ENCODE data around the gene CD4. TPM values are rescaled to one million over a fixed set of nuclear protein-coding genes. Genes with fewer than 3 reads are reported as not detected.

CD4 gene
- total RNA-seq, 2 experiments from 2014 or later = not detected

DNA sequence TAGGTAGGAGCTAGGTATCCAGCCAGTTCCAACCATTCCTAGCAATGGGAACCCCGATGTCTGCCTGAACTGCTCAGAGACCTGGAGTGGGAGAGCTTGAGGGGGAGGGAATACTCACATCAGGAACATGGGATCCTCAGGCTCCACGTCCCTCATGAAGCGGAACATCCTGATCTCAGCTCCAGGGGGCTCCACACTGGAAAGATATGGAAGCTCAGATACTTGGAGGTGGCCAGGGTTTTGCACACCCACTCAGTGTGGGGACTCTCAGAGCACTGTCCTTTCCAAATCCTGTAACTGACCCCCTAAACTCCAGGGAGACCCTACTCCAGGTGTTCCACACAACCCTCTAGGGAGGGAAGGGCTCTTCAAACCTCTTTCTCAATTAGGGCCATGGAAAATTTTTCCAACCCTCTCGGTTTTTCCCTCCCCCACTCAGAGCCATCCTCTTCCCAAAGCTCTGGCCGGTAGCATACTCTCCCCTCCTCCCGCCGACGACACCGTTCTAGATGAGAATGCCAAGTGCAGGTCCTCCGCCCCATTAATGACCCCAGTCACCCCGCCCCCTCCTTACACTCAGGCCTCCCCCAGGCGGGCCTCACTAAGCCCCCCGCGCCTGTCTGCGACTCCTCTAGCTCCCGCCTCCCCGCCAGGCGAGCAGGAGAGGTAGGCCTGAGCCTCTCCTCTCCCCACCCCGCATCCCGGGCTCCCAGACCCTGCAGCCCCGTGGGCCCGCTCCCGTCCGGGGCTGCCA, 37.0 kb upstream of the CD4 start:
- H2AFZ ChIP-seq (ENCODE audit: low read length) = peak overlapping the region; percentile 61; the same call in 1 of the 2 replicates
- peak overlapping the region; percentile 73 for H3K27ac ChIP-seq (ENCODE audit: low read depth, low read length, poor library complexity, severe bottlenecking)
- DNase-seq (ENCODE audit: low spot score) = peak; percentile 42
- peaks cover 43% of the 10 kb centered on the region for H3K36me3 ChIP-seq (ENCODE audit: insufficient read depth, low read length)
- H3K4me2 ChIP-seq (ENCODE audit: low read length) = peak overlapping the region; percentile 87
- no peak for TF ChIP-seq EZH2phosphoT487 (IDR thresholded peaks at IDR 0.05; ENCODE audit: borderline replicate concordance, low read depth, low read length)
- 0 out of 2 replicates have a peak, but pooled peaks have one; percentile 25 for TF ChIP-seq CTCF (conservative IDR thresholded peaks at IDR 0.05; ENCODE audit: low read length)
- no TSS peak for BruUV-seq (replicated peaks)
- CTCF ChIA-PET (ENCODE audit: unreplicated experiment) = interaction anchor here (0.6 to 3.6 kb wide), 15 partner anchors 10 to 389 kb away, joined by 3 to 21 read pairs (median 4); partner anchors contain the start of genes CDCA3, GNB3, PTMS and USP5
- POLR2A ChIA-PET = interaction anchor here (0.6 to 2.5 kb wide), 18 partner anchors 8 to 218 kb away, joined by 3 to 18 read pairs (median 4); partner anchors contain the start of genes CDCA3, COPS7A, GNB3 and PTMS
- peaks cover 8% of the 10 kb centered on the region; the same call in 1 of the 2 replicates for H3K79me2 ChIP-seq (ENCODE audit: insufficient read depth, low read depth, low read length)
- H3K4me1 ChIP-seq (ENCODE audit: insufficient read depth, low read length, poor library complexity, severe bottlenecking) = peaks cover 17% of the 10 kb centered on the region
- intact Hi-C loops (cut with micrococcal nuclease; ENCODE audit: unreplicated experiment) = loop anchor here (2.0 kb wide), 1 partner anchor 56 kb away; no protein-coding TSS in a partner anchor
- no peaks in the 10 kb centered on the region for H4K20me1 ChIP-seq (ENCODE audit: insufficient read depth, low read length)
- peak overlapping the region; percentile 89 for H3K4me3 ChIP-seq (ENCODE audit: low read depth, low read length, poor library complexity, severe bottlenecking)
- no peaks in the 10 kb centered on the region for H3K9me3 ChIP-seq (ENCODE audit: low read length)
- no peaks in the 10 kb centered on the region for H3K9me2 ChIP-seq (ENCODE audit: insufficient read depth, low read length)

DNA sequence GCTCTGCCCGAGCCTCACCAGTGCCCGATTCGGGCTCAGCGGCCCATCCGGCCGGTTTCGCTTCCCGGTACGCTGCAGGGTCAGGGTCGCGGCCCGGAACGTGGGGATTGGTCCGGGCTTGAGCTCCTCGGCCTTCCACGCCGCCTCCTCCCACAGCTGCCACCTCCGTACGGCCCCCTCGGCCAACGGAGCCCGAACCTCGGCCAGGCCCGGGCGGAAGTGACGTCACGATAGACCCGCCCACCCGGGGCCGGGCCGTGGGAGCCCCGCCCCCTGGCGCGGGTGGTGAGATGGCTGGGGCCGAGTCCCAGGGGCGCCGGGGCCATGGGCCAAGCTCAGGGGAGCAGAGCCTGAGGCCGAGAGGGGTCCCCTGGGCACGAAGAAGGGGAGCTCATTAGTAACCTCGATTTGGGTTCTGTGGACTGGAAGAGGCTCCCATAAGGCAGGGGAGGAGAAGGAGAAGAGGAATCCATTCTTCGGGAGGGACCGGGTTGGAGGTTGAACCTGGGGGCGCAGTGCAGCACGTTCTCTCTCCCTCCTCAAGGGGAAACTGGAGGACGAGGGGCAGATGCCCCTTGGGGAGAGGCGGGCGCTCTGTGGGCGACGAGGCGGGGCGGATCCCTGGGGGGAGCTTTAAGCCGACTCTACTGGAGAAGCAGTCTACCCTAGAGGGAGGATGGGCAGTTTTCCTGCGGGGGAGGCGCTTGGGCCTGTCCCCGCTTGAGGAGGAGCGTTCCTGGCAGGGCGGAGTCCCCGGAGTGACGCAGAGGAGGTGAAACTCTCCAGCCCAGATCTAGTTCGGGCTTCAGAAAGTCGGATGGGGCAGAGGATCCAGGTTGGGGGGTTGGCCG, 36.2 kb upstream of the CD4 start, which contains the start of gene MLF2:
TSS of gene MLF2 (minus strand) at position 221 of the 851 bp plus-strand sequence. CDS start 807 bp downstream, outside the sequence.
- H3K27ac ChIP-seq (ENCODE audit: low read depth, low read length, poor library complexity, severe bottlenecking) = peak within 1 kb of the TSS; percentile 73
- H3K9me2 ChIP-seq (ENCODE audit: insufficient read depth, low read length) = no peaks in the 10 kb centered on the region
- H3K4me1 ChIP-seq (ENCODE audit: insufficient read depth, low read length, poor library complexity, severe bottlenecking) = peaks cover 17% of the 10 kb centered on the region
- intact Hi-C loops (cut with micrococcal nuclease; ENCODE audit: unreplicated experiment) = loop anchor here (1.0 to 2.0 kb wide), 5 partner anchors 13 to 72 kb away; partner anchors contain the start of genes COPS7A and PTMS
- TF ChIP-seq CTCF (conservative IDR thresholded peaks at IDR 0.05; ENCODE audit: low read length) (no peak), EZH2phosphoT487 (IDR thresholded peaks at IDR 0.05; ENCODE audit: borderline replicate concordance, low read depth, low read length) (no peak)
- H3K4me3 ChIP-seq (ENCODE audit: low read depth, low read length, poor library complexity, severe bottlenecking) = peak within 1 kb of the TSS; percentile 89
- no peaks in the 10 kb centered on the region for H4K20me1 ChIP-seq (ENCODE audit: insufficient read depth, low read length)
- ChIA-PET POLR2A (interaction anchor here (0.5 to 2.5 kb wide), 22 partner anchors 9 to 310 kb away, joined by 3 to 18 read pairs (median 4); partner anchors contain the start of genes CDCA3, COPS7A, GNB3 and PTMS), CTCF (ENCODE audit: unreplicated experiment) (interaction anchor here (0.6 to 3.6 kb wide), 15 partner anchors 9 to 390 kb away, joined by 3 to 21 read pairs (median 4); partner anchors contain the start of genes CDCA3, GNB3, PTMS and USP5)
- H3K79me2 ChIP-seq (ENCODE audit: insufficient read depth, low read depth, low read length) = peaks cover 8% of the 10 kb centered on the region; the same call in 1 of the 2 replicates
- peak; percentile 97 for DNase-seq (ENCODE audit: low spot score)
- H3K36me3 ChIP-seq (ENCODE audit: insufficient read depth, low read length) = peaks cover 35% of the 10 kb centered on the region
- BruUV-seq (replicated peaks) = no TSS peak
- peak within 1 kb of the TSS; percentile 87 for H3K4me2 ChIP-seq (ENCODE audit: low read length)
- H3K9me3 ChIP-seq (ENCODE audit: low read length) = no peaks in the 10 kb centered on the region
- peak within 1 kb of the TSS; percentile 61; the same call in 1 of the 2 replicates for H2AFZ ChIP-seq (ENCODE audit: low read length)

Data from OCI-LY7 (cell line).